Tibial nerve (tissue), 4 donors: ENCODE results near the gene CDC42EP3.

Experiments used
- EP300 ChIP-seq, 2 donors: sonication (generic); formaldehyde crosslinking; IDR thresholded peaks; one replicate each; pipeline ENCODE4 v1.6.1; 2017; ENCODE audit warnings: antibody characterized with exemption in 2 of 2, mild to moderate bottlenecking in 1 of 2
- POLR2A ChIP-seq, 2 donors: fragments of 450-650 bp; IDR thresholded peaks; one replicate each; pipeline ENCODE4 v1.6.1; 2017; ENCODE audit warnings: antibody characterized with exemption in 2 of 2, mild to moderate bottlenecking in 2 of 2, moderate library complexity in 2 of 2
- TF ChIP-seq, protein P1 (sequence below), 5 experiments: fragments of 200-600 bp in 3 of 5; fragments of 450-650 bp in 2 of 5; sonication (generic) in 3 of 5; IDR thresholded peaks; one replicate each; pipeline ENCODE4 v1.5.1; 2016 to 2019; ENCODE audit warnings: antibody characterized with exemption in 5 of 5, mild to moderate bottlenecking in 3 of 5, moderate library complexity in 2 of 5

DNA sequence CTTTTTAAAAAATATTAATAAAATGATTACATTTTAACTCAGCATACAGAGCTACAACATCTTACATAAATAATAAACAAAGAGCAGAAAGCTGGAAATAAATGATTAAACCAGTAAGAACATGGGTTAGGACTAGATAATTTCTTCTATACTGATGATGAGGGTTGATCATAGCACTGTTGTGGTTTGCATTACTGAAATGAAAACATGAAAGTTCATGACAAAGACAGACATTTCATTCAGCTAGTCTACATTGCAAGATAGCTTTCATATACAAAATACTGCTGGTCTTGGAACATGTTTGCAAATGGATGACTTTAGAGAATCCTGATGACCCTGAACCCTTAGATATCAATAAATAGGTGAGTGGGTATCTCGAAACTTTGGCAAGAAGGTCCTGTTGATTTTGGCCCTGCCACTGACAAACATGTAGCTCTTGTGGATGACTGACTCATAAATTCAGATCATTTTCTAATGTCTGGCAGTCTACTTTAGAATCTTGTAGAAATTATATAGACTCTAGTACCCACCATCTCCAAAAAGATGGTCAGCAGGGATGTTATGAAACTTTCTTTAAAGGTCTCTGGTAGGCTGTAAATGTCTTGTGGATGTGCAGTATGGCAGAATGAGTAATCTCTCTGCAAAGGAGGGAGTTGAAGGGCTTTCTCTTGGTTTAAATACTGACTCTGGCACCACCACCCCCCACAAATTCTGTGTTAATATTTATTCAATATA is 15.5 kb upstream of the CDC42EP3 start:
- TF ChIP-seq, protein P1, sequence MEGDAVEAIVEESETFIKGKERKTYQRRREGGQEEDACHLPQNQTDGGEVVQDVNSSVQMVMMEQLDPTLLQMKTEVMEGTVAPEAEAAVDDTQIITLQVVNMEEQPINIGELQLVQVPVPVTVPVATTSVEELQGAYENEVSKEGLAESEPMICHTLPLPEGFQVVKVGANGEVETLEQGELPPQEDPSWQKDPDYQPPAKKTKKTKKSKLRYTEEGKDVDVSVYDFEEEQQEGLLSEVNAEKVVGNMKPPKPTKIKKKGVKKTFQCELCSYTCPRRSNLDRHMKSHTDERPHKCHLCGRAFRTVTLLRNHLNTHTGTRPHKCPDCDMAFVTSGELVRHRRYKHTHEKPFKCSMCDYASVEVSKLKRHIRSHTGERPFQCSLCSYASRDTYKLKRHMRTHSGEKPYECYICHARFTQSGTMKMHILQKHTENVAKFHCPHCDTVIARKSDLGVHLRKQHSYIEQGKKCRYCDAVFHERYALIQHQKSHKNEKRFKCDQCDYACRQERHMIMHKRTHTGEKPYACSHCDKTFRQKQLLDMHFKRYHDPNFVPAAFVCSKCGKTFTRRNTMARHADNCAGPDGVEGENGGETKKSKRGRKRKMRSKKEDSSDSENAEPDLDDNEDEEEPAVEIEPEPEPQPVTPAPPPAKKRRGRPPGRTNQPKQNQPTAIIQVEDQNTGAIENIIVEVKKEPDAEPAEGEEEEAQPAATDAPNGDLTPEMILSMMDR (IDR thresholded peaks at IDR 0.05) = no peak
- TF ChIP-seq EP300 (IDR thresholded peaks at IDR 0.05) (no peak), POLR2A (IDR thresholded peaks at IDR 0.05) (no peak)
